ENCODE measurements around the gene ZBTB38. TPM values are rescaled to one million over a fixed set of nuclear protein-coding genes. Genes with fewer than 3 reads are reported as not detected.

Gene ZBTB38
- total RNA-seq, 2 experiments from 2014 or later, result 21.8 to 22.0 TPM

DNA sequence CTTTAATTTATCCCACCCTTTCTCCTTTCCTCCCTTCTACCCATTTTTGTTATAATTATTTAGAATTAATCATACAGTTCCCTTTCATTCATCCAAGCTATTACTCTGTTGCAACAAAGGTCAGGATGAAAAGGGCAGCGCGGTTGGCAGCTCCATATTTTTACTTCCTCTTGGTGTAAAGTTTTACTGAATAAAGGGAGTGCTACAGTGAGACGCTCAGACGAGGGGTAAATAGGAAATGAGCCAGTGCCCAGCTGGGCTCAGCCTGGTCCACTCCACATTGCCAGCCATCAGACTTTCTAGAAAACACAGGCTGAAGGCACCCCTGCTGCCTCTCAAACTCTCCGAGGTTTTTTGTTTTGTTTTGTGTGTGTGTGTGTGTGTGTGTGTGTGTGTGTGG is 21.9 kb upstream of the ZBTB38 start:
- no peaks in the 10 kb centered on the region for H3K36me3 ChIP-seq (ENCODE audit: insufficient read depth, low read length)
- ATAC-seq (ENCODE audit: poor library complexity), result no peak
- H3K4me1 Mint-ChIP-seq (ENCODE audit: low read depth), result no peaks in the 10 kb centered on the region
- no peak overlapping the region for H3K4me3 ChIP-seq (ENCODE audit: low read length)
- TF ChIP-seq, protein P1, sequence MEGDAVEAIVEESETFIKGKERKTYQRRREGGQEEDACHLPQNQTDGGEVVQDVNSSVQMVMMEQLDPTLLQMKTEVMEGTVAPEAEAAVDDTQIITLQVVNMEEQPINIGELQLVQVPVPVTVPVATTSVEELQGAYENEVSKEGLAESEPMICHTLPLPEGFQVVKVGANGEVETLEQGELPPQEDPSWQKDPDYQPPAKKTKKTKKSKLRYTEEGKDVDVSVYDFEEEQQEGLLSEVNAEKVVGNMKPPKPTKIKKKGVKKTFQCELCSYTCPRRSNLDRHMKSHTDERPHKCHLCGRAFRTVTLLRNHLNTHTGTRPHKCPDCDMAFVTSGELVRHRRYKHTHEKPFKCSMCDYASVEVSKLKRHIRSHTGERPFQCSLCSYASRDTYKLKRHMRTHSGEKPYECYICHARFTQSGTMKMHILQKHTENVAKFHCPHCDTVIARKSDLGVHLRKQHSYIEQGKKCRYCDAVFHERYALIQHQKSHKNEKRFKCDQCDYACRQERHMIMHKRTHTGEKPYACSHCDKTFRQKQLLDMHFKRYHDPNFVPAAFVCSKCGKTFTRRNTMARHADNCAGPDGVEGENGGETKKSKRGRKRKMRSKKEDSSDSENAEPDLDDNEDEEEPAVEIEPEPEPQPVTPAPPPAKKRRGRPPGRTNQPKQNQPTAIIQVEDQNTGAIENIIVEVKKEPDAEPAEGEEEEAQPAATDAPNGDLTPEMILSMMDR (IDR thresholded peaks at IDR 0.05), result no peak
- no peak for DNase-seq
- H3K27me3 ChIP-seq (ENCODE audit: control insufficient read depth in 1 of 2, insufficient read depth in 2 of 2, low read length in 2 of 2), result no peaks in the 10 kb centered on the region
- ChIA-PET CTCF (no interaction called here), POLR2A (no interaction called here)
- no peak overlapping the region for H3K27ac Mint-ChIP-seq
- no peak overlapping the region for H3K4me3 Mint-ChIP-seq
- H3K9me3 ChIP-seq (ENCODE audit: control insufficient read depth in 1 of 2, insufficient read depth in 1 of 2, low read length in 2 of 2), result no peaks in the 10 kb centered on the region
- H3K27me3 Mint-ChIP-seq, result peaks cover 5% of the 10 kb centered on the region
- no peaks in the 10 kb centered on the region for H3K36me3 Mint-ChIP-seq (ENCODE audit: low read depth)
- no peaks in the 10 kb centered on the region for H3K4me1 ChIP-seq (ENCODE audit: insufficient read depth, low read length)
- no peak overlapping the region for H3K27ac ChIP-seq (ENCODE audit: low read depth in 1 of 2, low read length in 2 of 2)
- H3K9me3 Mint-ChIP-seq, result peaks cover 3% of the 10 kb centered on the region
- intact Hi-C loops (cut with DNase I, micrococcal nuclease), result no loop called here

- CTCF ChIA-PET, result no interaction called here
- ATAC-seq (ENCODE audit: poor library complexity), result no peak
Observed at GRCh38 chr3:141346839-141347238, 21.5 kb upstream of the ZBTB38 start.

GRCh38 chr3:141348837-141349236 is 19.5 kb upstream of the ZBTB38 start:
- Histone ChIP-seq H3K4me1 (ENCODE audit: insufficient read depth, low read length) (no peaks in the 10 kb centered on the region), H3K27me3 (ENCODE audit: control insufficient read depth in 1 of 2, insufficient read depth in 2 of 2, low read length in 2 of 2) (no peaks in the 10 kb centered on the region), H3K27ac (ENCODE audit: low read depth in 1 of 2, low read length in 2 of 2) (no peak overlapping the region), H3K9me3 (ENCODE audit: control insufficient read depth in 1 of 2, insufficient read depth in 1 of 2, low read length in 2 of 2) (no peaks in the 10 kb centered on the region), H3K36me3 (ENCODE audit: insufficient read depth, low read length) (no peaks in the 10 kb centered on the region), H3K4me3 (ENCODE audit: low read length) (no peak overlapping the region)
- no peak for ATAC-seq (ENCODE audit: poor library complexity)
- ChIA-PET CTCF (interaction anchor here (0.7 kb wide), 1 partner anchor 46 kb away, joined by 3 read pairs; no protein-coding TSS in a partner anchor), POLR2A (no interaction called here)
- TF ChIP-seq, protein P1 (IDR thresholded peaks at IDR 0.05), result no peak
- H3K27me3 Mint-ChIP-seq, result peaks cover 5% of the 10 kb centered on the region
- no peak overlapping the region for H3K27ac Mint-ChIP-seq
- H3K9me3 Mint-ChIP-seq, result peaks cover 3% of the 10 kb centered on the region
- H3K4me3 Mint-ChIP-seq, result no peak overlapping the region
- intact Hi-C loops (cut with DNase I, micrococcal nuclease), result no loop called here
- H3K36me3 Mint-ChIP-seq (ENCODE audit: low read depth), result no peaks in the 10 kb centered on the region
- H3K4me1 Mint-ChIP-seq (ENCODE audit: low read depth), result no peaks in the 10 kb centered on the region
- no peak for DNase-seq

More at GRCh38 chr3:141346839-141347238, 21.5 kb upstream of the ZBTB38 start:
- Histone ChIP-seq H3K4me1 (ENCODE audit: insufficient read depth, low read length) (no peaks in the 10 kb centered on the region), H3K27ac (ENCODE audit: low read depth in 1 of 2, low read length in 2 of 2) (no peak overlapping the region), H3K27me3 (ENCODE audit: control insufficient read depth in 1 of 2, insufficient read depth in 2 of 2, low read length in 2 of 2) (no peaks in the 10 kb centered on the region), H3K36me3 (ENCODE audit: insufficient read depth, low read length) (no peaks in the 10 kb centered on the region), H3K9me3 (ENCODE audit: control insufficient read depth in 1 of 2, insufficient read depth in 1 of 2, low read length in 2 of 2) (no peaks in the 10 kb centered on the region), H3K4me3 (ENCODE audit: low read length) (no peak overlapping the region)
- intact Hi-C loops (cut with DNase I, micrococcal nuclease), result no loop called here
- Mint-ChIP-seq H3K27me3 (peaks cover 5% of the 10 kb centered on the region), H3K27ac (no peak overlapping the region), H3K4me3 (no peak overlapping the region), H3K4me1 (ENCODE audit: low read depth) (no peaks in the 10 kb centered on the region), H3K36me3 (ENCODE audit: low read depth) (no peaks in the 10 kb centered on the region), H3K9me3 (peaks cover 3% of the 10 kb centered on the region)
- no peak for DNase-seq
- TF ChIP-seq, protein P1 (IDR thresholded peaks at IDR 0.05), result no peak
- POLR2A ChIA-PET, result no interaction called here
